ENCODE results near the gene COL13A1.

GRCh38 chr10:69809318-69809717 is 7.6 kb downstream of the COL13A1 start:
- TF ChIP-seq CTCF (IDR thresholded peaks at IDR 0.05) (no peak), POLR2A (IDR thresholded peaks at IDR 0.05) (no peak), EP300 (IDR thresholded peaks at IDR 0.05) (no peak)
